GM23338 (cell line): ENCODE data around the gene GOLGB1. TPM values are rescaled to one million over a fixed set of nuclear protein-coding genes. Genes with fewer than 3 reads are reported as not detected.

Experiments used
- ATAC-seq: fragments of 200-7000 bp; cut with Tn5 transposase; 3 replicates; pipeline ENCODE4 v1.9.1; 2020
- DNase-seq: peaks from one replicate; pipeline ENCODE4 v3.0.0-alpha.2; 2015; ENCODE audit warnings: low spot score
- H2AFZ ChIP-seq: fragments of 200-600 bp; sonication (generic); 2 replicates; pipeline ENCODE4 v1.8.0; 2016; ENCODE audit warnings: antibody characterized with exemption, mild to moderate bottlenecking, moderate library complexity
- H3F3A ChIP-seq: fragments of 200-600 bp; sonication (generic); replicated peaks from 2 replicates; pipeline ENCODE4 v1.8.0; 2017; ENCODE audit warnings: antibody characterized with exemption, mixed run types, low read depth
- H3K27ac ChIP-seq: fragments of 200-600 bp; sonication (generic); 2 replicates; pipeline ENCODE4 v1.6.1; 2016; ENCODE audit warnings: low read depth
- H3K27me3 ChIP-seq: fragments of 200-600 bp; sonication (generic); 2 replicates; pipeline ENCODE4 v1.8.0; 2016; ENCODE audit warnings: mild to moderate bottlenecking, mixed run types, moderate library complexity; ENCODE audit not compliant: insufficient read depth
- H3K36me3 ChIP-seq: fragments of 200-600 bp; sonication (generic); 2 replicates; pipeline ENCODE4 v1.8.0; 2016; ENCODE audit warnings: mild to moderate bottlenecking; ENCODE audit not compliant: insufficient read depth
- H3K4me1 ChIP-seq: fragments of 200-600 bp; sonication (generic); 2 replicates; pipeline ENCODE4 v1.8.0; 2016; ENCODE audit warnings: mild to moderate bottlenecking, moderate library complexity; ENCODE audit not compliant: insufficient read depth
- H3K4me2 ChIP-seq: fragments of 200-600 bp; sonication (generic); 2 replicates; pipeline ENCODE4 v1.7.1; 2017; ENCODE audit warnings: mixed run types
- H3K4me3 ChIP-seq: fragments of 200-600 bp; sonication (generic); 2 replicates; pipeline ENCODE4 v1.6.1; 2016; ENCODE audit warnings: mixed run types
- H3K79me2 ChIP-seq: fragments of 200-600 bp; sonication (generic); replicated peaks from 2 replicates; pipeline ENCODE4 v1.8.0; 2017; ENCODE audit warnings: mild to moderate bottlenecking; ENCODE audit not compliant: insufficient read depth
- H3K9me2 ChIP-seq: fragments of 200-600 bp; sonication (generic); 2 replicates; pipeline ENCODE4 v1.8.0; 2017; ENCODE audit not compliant: insufficient read depth
- H4K20me1 ChIP-seq: fragments of 200-600 bp; sonication (generic); replicated peaks from 2 replicates; pipeline ENCODE4 v1.8.0; 2017; ENCODE audit warnings: mild to moderate bottlenecking; ENCODE audit not compliant: insufficient read depth
- H3K27ac Mint-ChIP-seq: 2 replicates; pipeline ENCODE4 v1.8.0; 2020; ENCODE audit warnings: inconsistent platforms, mild to moderate bottlenecking, moderate library complexity, mixed read lengths
- H3K27me3 Mint-ChIP-seq: 3 replicates; pipeline ENCODE4 v1.8.0; 2022; ENCODE audit warnings: low read depth, mild to moderate bottlenecking, moderate library complexity, mixed read lengths, inconsistent platforms; ENCODE audit not compliant: insufficient read depth, poor library complexity
- H3K36me3 Mint-ChIP-seq: 3 replicates; pipeline ENCODE4 v1.8.0; 2021; ENCODE audit warnings: low read depth, mild to moderate bottlenecking, inconsistent platforms, moderate library complexity, mixed read lengths
- H3K4me1 Mint-ChIP-seq: 3 replicates; pipeline ENCODE4 v1.8.0; 2020; ENCODE audit warnings: mild to moderate bottlenecking, inconsistent platforms, mixed read lengths
- H3K4me3 Mint-ChIP-seq: 3 replicates; pipeline ENCODE4 v1.8.0; 2021; ENCODE audit warnings: moderate library complexity, mild to moderate bottlenecking, inconsistent platforms, mixed read lengths
- H3K9me3 Mint-ChIP-seq: 3 replicates; pipeline ENCODE4 v1.8.0; 2020; ENCODE audit warnings: moderate library complexity, mild to moderate bottlenecking, inconsistent platforms, mixed read lengths
- CREB1 ChIP-seq: fragments of 250-450 bp; sonication (Bioruptor Pico); IDR thresholded peaks from 2 replicates; pipeline ENCODE4 v1.5.0; 2020; ENCODE audit warnings: low read depth, mild to moderate bottlenecking, moderate library complexity
- CTCF ChIP-seq, 2 experiments: fragments of 200-600 bp in 1 of 2; sonication (generic) in 1 of 2; conservative IDR thresholded peaks; 2 replicates each; pipeline versions ENCODE4 v1.5.1 to v1.6.1; 2016 to 2017; ENCODE audit warnings: antibody characterized with exemption in 2 of 2, low read depth in 2 of 2, mild to moderate bottlenecking in 2 of 2, moderate library complexity in 1 of 2
- ETS1 ChIP-seq: IDR thresholded peaks from 2 replicates; pipeline ENCODE4 v1.6.1; 2016; ENCODE audit warnings: antibody characterized with exemption
- EZH2 ChIP-seq: fragments of 200-600 bp; sonication (generic); IDR thresholded peaks from one replicate; pipeline ENCODE4 v1.8.0; 2017; ENCODE audit warnings: antibody characterized with exemption, mild to moderate bottlenecking, low read depth; ENCODE audit not compliant: unreplicated experiment
- EZH2phosphoT487 ChIP-seq: fragments of 200-600 bp; sonication (generic); IDR thresholded peaks from one replicate; pipeline ENCODE4 v1.8.1; 2018; ENCODE audit warnings: antibody characterized with exemption; ENCODE audit not compliant: unreplicated experiment
- JUNB ChIP-seq: IDR thresholded peaks from one replicate; pipeline ENCODE4 v1.6.1; 2016; ENCODE audit warnings: antibody characterized with exemption; ENCODE audit not compliant: unreplicated experiment
- NANOG ChIP-seq: IDR thresholded peaks from 2 replicates; pipeline ENCODE4 v1.6.1; 2016; ENCODE audit warnings: antibody characterized with exemption, borderline replicate concordance
- POLR2AphosphoS5 ChIP-seq: IDR thresholded peaks from 2 replicates; pipeline ENCODE4 v1.6.1; 2016; ENCODE audit warnings: antibody characterized with exemption, low read depth
- REST ChIP-seq: IDR thresholded peaks from one replicate; pipeline ENCODE4 v1.6.1; 2018; ENCODE audit warnings: antibody characterized with exemption; ENCODE audit not compliant: unreplicated experiment
- STAT1 ChIP-seq: IDR thresholded peaks from one replicate; pipeline ENCODE4 v1.6.1; 2016; ENCODE audit warnings: antibody characterized with exemption; ENCODE audit not compliant: unreplicated experiment
- ZNF114 ChIP-seq: fragments of 250-450 bp; sonication (Bioruptor Pico); IDR thresholded peaks from 2 replicates; pipeline ENCODE4 v1.5.0; 2020; ENCODE audit warnings: mild to moderate bottlenecking, moderate library complexity
- ZNF331 ChIP-seq: fragments of 250-450 bp; sonication (Bioruptor Pico); IDR thresholded peaks from 2 replicates; pipeline ENCODE4 v1.5.0; 2020; ENCODE audit warnings: low read depth, mild to moderate bottlenecking, moderate library complexity
- ZNF462 ChIP-seq: fragments of 250-450 bp; sonication (Bioruptor Pico); IDR thresholded peaks from 2 replicates; pipeline ENCODE4 v1.5.0; 2020; ENCODE audit warnings: mild to moderate bottlenecking, moderate library complexity
- polyA plus RNA-seq: library from polyadenylated mRNA; unstranded; fragments of >200 nt; fragmentation: Nextera tagmentation; extraction: Ambion mirVana; gene quantifications from 2 replicates; pipeline ENCODE4 v1.2.1, GENCODE V29; 2016
- total RNA-seq: library from RNA; depleted of rRNA; stranded (reverse); fragments of >200 nt; shearing (Covaris generic); gene quantifications from 2 replicates; pipeline ENCODE4 v1.2.3, GENCODE V29; 2014

The GOLGB1 gene
- total and polyA plus RNA-seq, 2 experiments from 2014 or later: 34.5 to 56.8 TPM

GRCh38 chr3:121696186-121696585 is 53.4 kb downstream of the GOLGB1 start:
- Histone ChIP-seq H2AFZ (no peak overlapping the region), H3K4me1 (no peaks in the 10 kb centered on the region), H3K27me3 (no peaks in the 10 kb centered on the region), H3K36me3 (peaks cover 11% of the 10 kb centered on the region), H3K4me3 (no peak overlapping the region), H3F3A (no peaks in the 10 kb centered on the region), H3K4me2 (no peak overlapping the region), H4K20me1 (no peaks in the 10 kb centered on the region), H3K27ac (no peak overlapping the region), H3K79me2 (no peaks in the 10 kb centered on the region), H3K9me2 (no peaks in the 10 kb centered on the region)
- Mint-ChIP-seq H3K4me1 (no peaks in the 10 kb centered on the region; the same call in 2 of the 3 replicates), H3K27me3 (no peaks in the 10 kb centered on the region), H3K36me3 (peaks cover 26% of the 10 kb centered on the region), H3K27ac (no peak overlapping the region), H3K9me3 (no peaks in the 10 kb centered on the region; the same call in 2 of the 3 replicates), H3K4me3 (no peak overlapping the region)
- no peak for ATAC-seq
- no peak for DNase-seq
- TF ChIP-seq EZH2: no peak
- TF ChIP-seq ZNF331 (CRISPR knock-in tag): no peak
- TF ChIP-seq NANOG: no peak
- TF ChIP-seq POLR2AphosphoS5: no peak
- TF ChIP-seq REST: no peak
- TF ChIP-seq ETS1: no peak
- no peak for TF ChIP-seq CTCF (conservative IDR thresholded peaks at IDR 0.05; ENCODE audit: low read depth in 2 of 2)
- TF ChIP-seq EZH2phosphoT487: no peak
- no peak for TF ChIP-seq STAT1
- no peak for TF ChIP-seq JUNB
- TF ChIP-seq CREB1 (CRISPR knock-in tag): no peak
- TF ChIP-seq ZNF462 (CRISPR knock-in tag): no peak
- no peak for TF ChIP-seq ZNF114 (CRISPR knock-in tag)
